Stimulated activated naive CD4-positive, alpha-beta T cell (primary cell): ENCODE results near the gene TDRD9.
"Not testable (repeated sequence)": the region's sequence is repeated elsewhere in the genome, so short reads cannot be mapped to it uniquely, and the experiment has no call there.

Source experiments
- DNase-seq, 6 experiments: peaks; one replicate each; lab custom pipeline; 2025; lab: John Stamatoyannopoulos, UW

The TDRD9 gene

DNA sequence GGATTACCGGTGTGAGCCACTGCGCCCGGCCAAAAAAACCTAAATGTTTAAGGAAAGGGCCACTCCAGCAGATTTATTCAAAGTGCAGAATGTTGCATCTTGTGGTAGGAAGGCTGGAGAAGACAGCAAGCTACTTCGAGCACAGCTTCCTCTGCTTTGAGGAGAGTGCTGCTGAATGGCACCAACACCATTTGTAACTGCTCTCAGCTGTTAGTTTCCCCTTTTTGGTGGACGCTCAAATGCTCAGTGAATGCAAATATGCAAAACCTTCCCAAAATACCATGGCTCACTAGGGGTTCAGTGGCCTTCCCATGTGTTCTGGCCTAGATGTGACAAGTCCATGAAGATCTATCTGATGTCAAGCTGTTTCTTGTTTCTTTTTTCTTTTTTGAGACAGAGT, 2.9 kb upstream of the TDRD9 start:
- no peak for DNase-seq

GRCh38 chr14:103927566-103927965, 690 bp upstream of the TDRD9 start:
- no peak for DNase-seq

- no peak for DNase-seq
Observed at GRCh38 chr14:103930051-103930604, 1.9 kb downstream of the TDRD9 start.

DNA sequence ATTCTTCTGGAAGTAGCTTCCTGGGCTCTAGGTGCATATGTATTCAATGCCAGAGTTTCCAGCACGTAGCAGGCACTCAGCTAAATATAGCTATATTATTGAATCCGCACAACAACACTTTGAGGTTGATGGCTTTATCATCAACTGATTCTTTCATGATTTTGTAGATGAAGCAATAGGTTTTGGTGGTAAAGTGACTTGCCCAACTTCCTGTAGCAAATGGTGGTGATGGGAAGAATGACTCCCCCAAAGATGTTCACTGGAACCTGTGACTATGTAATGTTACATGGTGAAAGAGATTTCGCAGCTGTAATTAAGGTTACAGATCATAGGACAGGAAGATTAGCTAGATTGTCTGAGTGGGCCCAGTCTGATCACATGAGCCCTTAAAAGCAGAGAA, 3.2 kb downstream of the TDRD9 start:
- DNase-seq: no peak

GRCh38 chr14:103932791-103933490, 4.7 kb downstream of the TDRD9 start:
- DNase-seq: no peak

DNA sequence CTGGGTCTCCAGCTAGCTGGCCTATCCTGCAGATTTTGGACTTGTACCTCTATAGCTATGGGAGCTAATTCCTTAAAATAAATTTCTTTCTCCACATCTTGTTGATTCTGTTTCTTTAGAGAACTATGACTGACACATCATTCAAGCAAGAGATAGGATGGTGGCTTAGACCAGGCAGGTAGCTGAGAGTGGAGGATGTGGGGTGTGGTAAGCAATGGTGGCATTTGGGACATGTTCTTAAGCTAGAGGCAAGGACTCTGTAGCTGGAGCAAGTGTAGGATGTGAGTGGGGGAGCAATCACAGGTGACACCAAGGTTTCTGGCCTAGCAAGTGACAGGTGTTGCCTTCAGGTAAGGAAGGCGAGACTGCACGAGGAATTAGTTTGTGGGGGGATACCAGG, 6.8 kb downstream of the TDRD9 start:
- no peak for DNase-seq

DNA sequence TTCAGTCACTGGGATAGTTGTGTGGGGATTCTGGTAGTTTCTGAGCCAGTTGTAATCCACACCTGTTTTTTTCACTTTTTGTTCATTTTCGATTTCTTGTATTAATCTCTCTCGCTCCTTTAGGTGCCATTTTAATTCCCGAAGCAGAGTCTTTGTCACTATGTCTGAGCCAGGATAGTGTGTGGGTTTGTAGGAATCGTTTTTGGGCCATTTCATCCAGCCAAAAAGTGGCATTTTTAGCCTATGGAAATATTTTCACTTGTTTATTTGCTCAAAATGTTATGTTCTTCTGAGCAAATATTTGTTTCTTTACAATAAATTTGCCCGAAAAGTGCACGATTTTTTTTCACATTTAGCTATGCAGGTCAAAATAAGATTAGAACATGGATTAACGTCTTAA, 13.2 kb downstream of the TDRD9 start:
- no peak for DNase-seq

DNA sequence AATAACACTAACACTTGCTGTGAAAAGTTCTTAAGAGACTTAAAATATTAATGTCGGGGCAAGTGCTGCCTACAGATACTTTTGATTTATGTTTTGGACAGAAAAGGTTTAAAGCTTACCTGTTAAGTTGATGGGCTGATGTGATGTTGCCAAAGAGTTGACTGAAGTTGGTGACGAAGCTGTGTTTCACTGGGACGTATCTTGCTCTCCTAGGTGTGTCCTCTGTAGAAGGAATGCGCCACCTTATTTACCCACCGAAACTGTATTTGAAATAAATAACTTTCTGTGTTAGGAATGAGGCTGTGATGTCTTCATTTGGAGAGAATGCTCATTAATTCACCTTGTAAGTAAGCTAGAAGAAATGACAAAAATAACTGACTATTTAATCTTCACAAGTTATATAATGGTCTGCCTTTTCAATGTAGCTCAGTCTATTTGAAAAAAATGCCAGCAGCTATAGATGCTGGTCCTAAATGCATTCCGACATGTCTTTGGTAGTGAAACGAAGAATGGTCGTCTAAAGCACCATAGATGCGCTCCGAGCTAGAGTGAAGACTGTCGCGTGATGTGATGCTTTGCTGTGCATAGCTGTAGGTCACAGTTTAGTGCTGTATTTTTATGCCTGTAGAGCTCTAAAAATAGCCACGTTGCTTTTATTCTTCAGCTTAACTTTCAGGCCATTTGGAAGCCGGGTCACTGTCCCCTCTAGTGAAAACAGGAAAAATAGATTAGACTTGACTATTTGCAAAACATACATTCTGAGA, 13.9 kb downstream of the TDRD9 start, which contains the start of gene RD3L:
Gene RD3L (minus strand): TSS at position 557 of the 764 bp plus-strand sequence. CDS start 834 bp downstream, outside the sequence.
- no peak for DNase-seq

GRCh38 chr14:103943673-103944072, 15.4 kb downstream of the TDRD9 start:
- no peak for DNase-seq

DNA sequence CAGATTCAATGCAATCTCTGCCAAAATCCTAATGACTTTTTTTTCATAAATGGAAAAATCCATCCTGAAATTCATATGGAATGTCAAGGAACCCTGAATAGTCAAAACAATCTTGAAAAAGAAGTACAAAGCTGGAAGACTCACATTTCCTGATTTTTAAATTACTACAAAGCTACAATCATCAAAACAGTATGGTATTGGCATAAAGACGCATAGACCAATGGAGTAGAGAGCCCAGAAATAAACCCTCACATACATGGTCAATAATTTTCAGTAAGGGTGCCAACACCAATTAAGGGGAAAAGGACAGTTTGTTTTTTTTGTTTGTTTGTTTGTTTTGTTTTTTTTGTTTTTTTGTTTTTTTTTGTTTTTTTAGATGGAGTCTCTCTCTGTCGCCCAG, 18.7 kb downstream of the TDRD9 start:
- DNase-seq: no peak

- no peak for DNase-seq
Observed at GRCh38 chr14:103948442-103948841, 20.2 kb downstream of the TDRD9 start.

DNA sequence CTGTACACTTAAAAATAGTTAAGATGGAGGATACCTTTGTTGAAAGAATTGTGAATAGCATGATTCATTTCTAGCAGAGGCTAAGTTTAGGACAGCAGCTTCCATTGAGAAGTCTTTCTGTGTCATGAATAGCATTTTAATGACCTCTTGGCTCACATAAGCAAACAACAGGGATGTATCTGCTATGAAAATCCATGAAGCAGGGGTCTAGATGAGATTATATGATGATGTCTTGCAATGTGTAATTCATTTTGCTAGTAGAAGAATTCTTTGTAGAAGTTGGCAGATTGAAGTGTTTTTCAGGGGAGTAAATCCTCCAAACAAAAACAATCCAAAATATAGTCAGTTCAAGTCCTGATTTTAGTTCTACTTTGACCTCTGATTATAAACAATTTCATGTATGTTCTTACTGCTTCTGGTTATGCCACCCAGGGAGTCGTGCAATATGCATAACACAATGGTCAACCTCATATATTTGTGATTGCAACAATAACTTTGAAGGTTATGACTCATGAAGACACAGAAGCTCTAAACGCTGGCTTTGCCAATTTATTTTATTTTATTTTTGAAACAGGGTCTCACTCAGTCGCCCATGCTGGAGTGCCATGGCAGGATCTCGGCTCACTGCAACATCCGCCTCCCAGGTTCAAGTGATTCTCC, 21.0 kb downstream of the TDRD9 start:
- DNase-seq: no peak

DNA sequence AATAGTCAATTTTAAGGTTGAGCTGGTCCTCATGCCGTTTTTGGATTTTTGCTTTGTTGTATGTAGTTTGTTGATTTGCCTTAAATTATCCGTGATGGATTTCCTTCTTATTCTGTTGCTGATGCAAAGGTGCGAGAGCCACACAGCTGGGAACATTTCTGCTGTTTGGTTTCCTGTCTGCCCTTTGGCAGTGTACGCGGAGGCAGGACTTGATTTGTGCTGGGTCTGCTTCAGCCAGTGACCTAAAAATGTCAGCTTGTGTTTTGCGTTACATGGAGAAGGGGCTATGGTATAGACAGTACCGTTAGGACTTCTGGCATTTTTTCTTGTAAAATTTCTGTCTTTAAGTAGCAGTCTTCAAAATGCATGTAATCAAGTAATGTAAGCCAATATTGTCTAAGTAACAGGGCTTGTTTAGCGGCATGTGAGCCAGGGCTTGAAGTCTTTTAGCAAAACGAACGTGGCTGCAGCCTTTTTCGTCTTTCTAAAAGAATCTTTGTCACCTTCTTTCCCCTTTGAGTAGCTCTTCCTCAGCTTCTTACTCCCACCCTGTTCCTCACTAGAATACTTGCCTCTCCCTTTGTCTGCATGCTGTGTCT, 32.3 kb downstream of the TDRD9 start:
- no peak for DNase-seq

- no peak for DNase-seq
Observed at GRCh38 chr14:103961928-103962578, 33.8 kb downstream of the TDRD9 start.

DNA sequence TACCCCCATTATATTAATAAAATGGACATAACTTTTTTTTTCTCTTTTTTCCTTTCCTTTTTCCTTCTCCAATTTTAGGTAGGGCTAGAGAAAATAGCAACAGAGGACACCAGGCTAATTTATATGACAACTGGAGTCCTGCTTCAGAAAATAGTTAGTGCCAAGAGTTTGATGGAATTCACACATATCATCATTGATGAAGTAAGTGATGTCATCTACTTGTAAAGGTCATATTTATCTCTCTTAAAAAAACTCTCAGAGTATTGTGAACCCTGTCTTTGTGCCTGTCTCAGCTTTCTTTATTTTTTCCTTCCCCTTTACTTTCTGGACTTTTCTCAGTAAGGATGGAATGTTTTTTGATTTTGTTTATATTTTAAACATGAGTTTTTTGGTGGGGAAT, 38.4 kb downstream of the TDRD9 start:
- DNase-seq: no peak

GRCh38 chr14:103969961-103970360, 41.7 kb downstream of the TDRD9 start:
- no peak for DNase-seq

DNA sequence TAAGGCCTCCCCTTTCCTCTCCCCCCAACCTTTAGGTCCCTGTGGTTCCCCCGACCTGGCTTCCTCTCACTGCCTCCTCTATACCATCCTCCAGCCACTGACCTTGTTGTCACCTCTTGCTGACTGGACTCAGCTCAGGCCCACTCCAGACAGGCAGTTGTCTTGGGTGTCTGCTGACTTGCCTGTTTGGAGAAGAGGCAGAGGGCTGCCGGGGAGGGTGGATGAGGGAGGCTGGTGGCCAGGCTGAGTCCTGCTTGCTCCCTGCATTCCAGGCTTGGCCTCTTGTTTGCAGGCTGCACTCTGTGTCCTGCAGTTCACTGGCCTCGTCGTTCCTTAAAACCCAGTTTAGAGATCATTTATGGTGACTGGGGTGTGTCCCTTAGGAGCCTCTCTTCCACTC, 45.1 kb downstream of the TDRD9 start:
- DNase-seq: no peak

DNA sequence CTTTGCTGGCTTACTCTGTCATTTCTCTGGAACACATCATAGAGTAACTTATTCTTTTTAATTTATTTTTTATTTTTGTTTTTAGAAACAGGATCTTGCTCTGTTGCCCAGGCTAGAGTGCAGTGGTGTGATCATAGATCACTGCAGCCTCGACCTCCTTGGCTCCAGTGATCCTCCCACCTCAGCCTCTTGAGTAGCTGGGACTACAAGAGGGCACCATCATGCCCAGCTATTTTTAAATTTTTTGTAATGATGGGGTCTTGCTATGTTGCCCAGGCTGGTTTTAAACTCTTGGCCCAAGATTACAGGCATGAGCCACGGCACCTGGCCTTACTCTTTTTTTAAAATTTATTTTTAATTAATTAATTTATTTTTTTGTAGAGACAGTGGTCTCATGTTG, 46.3 kb downstream of the TDRD9 start:
- no peak for DNase-seq

DNA sequence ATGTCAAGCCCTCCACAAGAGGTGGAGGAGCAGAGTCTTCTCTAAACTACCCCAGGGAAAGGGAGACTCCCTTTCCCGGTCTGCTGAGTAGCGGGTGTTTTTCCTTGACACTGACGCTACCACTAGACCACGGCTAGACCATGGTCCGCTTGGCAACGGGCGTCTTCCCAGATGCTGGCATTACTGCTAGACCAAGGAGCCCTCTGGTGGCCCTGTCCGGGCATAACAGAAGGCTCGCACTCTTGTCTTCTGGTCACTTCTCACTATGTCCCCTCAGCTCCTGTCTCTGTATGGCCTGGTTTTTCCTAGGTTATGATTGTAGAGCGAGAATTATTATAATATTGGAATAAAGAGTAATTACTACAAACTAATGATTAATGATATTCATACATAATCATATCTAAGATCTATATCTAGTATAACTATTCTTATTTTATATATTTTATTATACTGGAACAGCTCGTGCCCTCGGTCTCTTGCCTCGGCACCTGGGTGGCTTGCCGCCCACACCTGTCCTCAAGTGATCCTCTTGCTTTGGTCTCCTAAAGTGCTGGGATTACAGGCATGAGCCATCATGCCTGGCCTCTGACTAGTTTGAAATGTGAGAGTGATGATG, 52.5 kb downstream of the TDRD9 start:
- DNase-seq: not testable (repeated sequence)

- DNase-seq: no peak
Observed at GRCh38 chr14:103984196-103984595, 55.9 kb downstream of the TDRD9 start.

GRCh38 chr14:103989034-103989433, 60.8 kb downstream of the TDRD9 start:
- no peak for DNase-seq
